Measurements from ENCODE around the gene PTK6. TPM values are rescaled to one million over a fixed set of nuclear protein-coding genes. Genes with fewer than 3 reads are reported as not detected.

The PTK6 gene
- total and polyA plus RNA-seq, 2 of the 13 experiments (the other 11 are each of a cell fraction or from before 2014, with no cell fraction given): 0.08 TPM; not detected in 1

DNA sequence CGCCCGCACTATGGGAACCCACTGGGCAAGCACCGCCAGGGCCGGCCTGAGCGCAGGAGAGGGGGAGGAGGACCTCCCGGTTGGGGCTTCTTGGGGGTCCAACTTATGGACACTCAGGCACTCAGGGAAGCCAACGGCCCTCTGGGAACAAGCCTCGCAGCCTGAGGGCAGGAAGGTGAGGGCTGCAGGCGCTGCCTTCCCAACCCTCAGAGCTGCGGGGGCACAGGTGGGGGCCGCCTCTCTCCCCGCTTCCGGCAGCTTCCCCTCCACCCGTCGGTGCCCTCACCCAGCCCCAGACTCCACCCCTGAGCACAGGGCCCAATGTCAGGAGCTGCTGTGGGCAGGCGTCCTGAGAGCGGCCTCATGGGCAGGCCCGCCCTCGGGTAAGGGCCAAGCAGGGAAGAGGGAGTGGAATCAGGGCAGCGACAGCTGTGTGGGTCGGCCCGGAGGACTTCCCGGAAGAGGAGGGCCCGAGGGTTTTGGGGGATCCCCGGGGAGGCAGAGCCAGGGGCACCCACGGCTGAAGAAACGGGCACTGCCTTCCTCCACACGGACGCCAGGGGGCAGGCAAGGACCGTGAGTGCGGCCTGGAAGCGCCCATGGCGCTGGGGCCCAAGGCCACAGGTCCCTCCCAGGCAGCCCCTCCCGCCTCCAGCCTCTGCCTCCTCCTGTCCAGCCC is 488 bp upstream of the PTK6 start (continued):
- TF ChIP-seq, protein P1, sequence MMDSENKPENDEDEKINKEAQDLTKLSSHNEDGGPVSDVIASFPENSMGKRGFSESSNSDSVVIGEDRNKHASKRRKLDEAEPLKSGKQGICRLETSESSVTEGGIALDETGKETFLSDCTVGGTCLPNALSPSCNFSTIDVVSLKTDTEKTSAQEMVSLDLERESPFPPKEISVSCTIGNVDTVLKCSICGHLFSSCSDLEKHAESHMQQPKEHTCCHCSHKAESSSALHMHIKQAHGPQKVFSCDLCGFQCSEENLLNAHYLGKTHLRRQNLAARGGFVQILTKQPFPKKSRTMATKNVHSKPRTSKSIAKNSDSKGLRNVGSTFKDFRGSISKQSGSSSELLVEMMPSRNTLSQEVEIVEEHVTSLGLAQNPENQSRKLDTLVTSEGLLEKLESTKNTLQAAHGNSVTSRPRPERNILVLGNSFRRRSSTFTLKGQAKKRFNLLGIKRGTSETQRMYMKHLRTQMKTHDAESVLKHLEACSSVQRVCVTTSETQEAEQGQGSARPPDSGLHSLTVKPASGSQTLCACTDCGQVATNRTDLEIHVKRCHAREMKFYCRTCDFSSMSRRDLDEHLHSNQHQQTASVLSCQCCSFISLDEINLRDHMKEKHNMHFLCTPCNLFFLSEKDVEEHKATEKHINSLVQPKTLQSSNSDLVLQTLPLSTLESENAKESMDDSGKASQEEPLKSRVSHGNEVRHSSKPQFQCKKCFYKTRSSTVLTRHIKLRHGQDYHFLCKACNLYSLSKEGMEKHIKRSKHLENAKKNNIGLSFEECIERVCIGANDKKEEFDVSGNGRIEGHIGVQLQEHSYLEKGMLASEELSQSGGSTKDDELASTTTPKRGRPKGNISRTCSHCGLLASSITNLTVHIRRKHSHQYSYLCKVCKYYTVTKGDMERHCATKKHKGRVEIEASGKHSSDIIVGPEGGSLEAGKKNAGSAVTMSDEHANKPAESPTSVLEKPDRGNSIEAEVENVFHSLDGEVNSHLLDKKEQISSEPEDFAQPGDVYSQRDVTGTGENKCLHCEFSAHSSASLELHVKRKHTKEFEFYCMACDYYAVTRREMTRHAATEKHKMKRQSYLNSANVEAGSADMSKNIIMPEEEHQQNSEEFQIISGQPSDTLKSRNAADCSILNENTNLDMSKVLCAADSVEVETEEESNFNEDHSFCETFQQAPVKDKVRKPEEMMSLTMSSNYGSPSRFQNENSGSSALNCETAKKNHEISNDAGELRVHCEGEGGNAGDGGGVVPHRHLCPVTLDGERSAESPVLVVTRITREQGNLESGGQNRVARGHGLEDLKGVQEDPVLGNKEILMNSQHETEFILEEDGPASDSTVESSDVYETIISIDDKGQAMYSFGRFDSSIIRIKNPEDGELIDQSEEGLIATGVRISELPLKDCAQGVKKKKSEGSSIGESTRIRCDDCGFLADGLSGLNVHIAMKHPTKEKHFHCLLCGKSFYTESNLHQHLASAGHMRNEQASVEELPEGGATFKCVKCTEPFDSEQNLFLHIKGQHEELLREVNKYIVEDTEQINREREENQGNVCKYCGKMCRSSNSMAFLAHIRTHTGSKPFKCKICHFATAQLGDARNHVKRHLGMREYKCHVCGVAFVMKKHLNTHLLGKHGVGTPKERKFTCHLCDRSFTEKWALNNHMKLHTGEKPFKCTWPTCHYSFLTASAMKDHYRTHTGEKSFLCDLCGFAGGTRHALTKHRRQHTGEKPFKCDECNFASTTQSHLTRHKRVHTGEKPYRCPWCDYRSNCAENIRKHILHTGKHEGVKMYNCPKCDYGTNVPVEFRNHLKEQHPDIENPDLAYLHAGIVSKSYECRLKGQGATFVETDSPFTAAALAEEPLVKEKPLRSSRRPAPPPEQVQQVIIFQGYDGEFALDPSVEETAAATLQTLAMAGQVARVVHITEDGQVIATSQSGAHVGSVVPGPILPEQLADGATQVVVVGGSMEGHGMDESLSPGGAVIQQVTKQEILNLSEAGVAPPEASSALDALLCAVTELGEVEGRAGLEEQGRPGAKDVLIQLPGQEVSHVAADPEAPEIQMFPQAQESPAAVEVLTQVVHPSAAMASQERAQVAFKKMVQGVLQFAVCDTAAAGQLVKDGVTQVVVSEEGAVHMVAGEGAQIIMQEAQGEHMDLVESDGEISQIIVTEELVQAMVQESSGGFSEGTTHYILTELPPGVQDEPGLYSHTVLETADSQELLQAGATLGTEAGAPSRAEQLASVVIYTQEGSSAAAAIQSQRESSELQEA (CRISPR knock-in tag; IDR thresholded peaks at IDR 0.05; ENCODE audit: not compliant biosample characterization): peak; percentile 85
- TF ChIP-seq ADNP (CRISPR knock-in tag; IDR thresholded peaks at IDR 0.05) (peak; percentile 70; the same call in 1 of the 2 replicates), PCBP1 (IDR thresholded peaks at IDR 0.05; ENCODE audit: borderline replicate concordance, low read depth, low read length) (peak; percentile 72), SIN3B (IDR thresholded peaks at IDR 0.05; ENCODE audit: low read length) (peak; percentile 80), SOX6 (IDR thresholded peaks at IDR 0.05) (no peak), SOX6 (CRISPR knock-in tag; IDR thresholded peaks at IDR 0.05) (peak; percentile 78), ZNF143 (CRISPR knock-in tag; IDR thresholded peaks at IDR 0.05) (peak; percentile 58), ELF1 (CRISPR knock-in tag; IDR thresholded peaks at IDR 0.05) (peak; percentile 83), SMAD3 (CRISPR knock-in tag; IDR thresholded peaks at IDR 0.05) (peak; percentile 94; the same call in 1 of the 2 replicates), ZZZ3 (CRISPR knock-in tag; IDR thresholded peaks at IDR 0.05; ENCODE audit: borderline replicate concordance) (peak; percentile 80; the same call in 1 of the 2 replicates)
- TF ChIP-seq, protein P2, sequence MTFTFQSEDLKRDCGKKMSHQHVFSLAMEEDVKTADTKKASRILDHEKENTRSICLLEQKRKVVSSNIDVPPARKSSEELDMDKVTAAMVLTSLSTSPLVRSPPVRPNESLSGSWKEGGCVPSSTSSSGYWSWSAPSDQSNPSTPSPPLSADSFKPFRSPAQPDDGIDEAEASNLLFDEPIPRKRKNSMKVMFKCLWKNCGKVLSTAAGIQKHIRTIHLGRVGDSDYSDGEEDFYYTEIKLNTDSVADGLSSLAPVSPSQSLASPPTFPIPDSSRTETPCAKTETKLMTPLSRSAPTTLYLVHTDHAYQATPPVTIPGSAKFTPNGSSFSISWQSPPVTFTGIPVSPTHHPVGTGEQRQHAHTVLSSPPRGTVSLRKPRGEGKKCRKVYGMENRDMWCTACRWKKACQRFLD (CRISPR knock-in tag; IDR thresholded peaks at IDR 0.05; ENCODE audit: borderline replicate concordance): peak; percentile 88
- TF ChIP-seq, protein P3, sequence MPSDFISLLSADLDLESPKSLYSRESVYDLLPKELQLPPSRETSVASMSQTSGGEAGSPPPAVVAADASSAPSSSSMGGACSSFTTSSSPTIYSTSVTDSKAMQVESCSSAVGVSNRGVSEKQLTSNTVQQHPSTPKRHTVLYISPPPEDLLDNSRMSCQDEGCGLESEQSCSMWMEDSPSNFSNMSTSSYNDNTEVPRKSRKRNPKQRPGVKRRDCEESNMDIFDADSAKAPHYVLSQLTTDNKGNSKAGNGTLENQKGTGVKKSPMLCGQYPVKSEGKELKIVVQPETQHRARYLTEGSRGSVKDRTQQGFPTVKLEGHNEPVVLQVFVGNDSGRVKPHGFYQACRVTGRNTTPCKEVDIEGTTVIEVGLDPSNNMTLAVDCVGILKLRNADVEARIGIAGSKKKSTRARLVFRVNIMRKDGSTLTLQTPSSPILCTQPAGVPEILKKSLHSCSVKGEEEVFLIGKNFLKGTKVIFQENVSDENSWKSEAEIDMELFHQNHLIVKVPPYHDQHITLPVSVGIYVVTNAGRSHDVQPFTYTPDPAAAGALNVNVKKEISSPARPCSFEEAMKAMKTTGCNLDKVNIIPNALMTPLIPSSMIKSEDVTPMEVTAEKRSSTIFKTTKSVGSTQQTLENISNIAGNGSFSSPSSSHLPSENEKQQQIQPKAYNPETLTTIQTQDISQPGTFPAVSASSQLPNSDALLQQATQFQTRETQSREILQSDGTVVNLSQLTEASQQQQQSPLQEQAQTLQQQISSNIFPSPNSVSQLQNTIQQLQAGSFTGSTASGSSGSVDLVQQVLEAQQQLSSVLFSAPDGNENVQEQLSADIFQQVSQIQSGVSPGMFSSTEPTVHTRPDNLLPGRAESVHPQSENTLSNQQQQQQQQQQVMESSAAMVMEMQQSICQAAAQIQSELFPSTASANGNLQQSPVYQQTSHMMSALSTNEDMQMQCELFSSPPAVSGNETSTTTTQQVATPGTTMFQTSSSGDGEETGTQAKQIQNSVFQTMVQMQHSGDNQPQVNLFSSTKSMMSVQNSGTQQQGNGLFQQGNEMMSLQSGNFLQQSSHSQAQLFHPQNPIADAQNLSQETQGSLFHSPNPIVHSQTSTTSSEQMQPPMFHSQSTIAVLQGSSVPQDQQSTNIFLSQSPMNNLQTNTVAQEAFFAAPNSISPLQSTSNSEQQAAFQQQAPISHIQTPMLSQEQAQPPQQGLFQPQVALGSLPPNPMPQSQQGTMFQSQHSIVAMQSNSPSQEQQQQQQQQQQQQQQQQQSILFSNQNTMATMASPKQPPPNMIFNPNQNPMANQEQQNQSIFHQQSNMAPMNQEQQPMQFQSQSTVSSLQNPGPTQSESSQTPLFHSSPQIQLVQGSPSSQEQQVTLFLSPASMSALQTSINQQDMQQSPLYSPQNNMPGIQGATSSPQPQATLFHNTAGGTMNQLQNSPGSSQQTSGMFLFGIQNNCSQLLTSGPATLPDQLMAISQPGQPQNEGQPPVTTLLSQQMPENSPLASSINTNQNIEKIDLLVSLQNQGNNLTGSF (CRISPR knock-in tag; IDR thresholded peaks at IDR 0.05): peak; percentile 87; the same call in 1 of the 2 replicates
- TF ChIP-seq, protein P4, sequence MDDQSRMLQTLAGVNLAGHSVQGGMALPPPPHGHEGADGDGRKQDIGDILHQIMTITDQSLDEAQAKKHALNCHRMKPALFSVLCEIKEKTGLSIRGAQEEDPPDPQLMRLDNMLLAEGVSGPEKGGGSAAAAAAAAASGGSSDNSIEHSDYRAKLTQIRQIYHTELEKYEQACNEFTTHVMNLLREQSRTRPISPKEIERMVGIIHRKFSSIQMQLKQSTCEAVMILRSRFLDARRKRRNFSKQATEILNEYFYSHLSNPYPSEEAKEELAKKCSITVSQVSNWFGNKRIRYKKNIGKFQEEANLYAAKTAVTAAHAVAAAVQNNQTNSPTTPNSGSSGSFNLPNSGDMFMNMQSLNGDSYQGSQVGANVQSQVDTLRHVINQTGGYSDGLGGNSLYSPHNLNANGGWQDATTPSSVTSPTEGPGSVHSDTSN (CRISPR knock-in tag; IDR thresholded peaks at IDR 0.05; ENCODE audit: borderline replicate concordance): no peak

All from HepG2 (cell line).